ENCODE measurements around the gene HDAC11.

DNA sequence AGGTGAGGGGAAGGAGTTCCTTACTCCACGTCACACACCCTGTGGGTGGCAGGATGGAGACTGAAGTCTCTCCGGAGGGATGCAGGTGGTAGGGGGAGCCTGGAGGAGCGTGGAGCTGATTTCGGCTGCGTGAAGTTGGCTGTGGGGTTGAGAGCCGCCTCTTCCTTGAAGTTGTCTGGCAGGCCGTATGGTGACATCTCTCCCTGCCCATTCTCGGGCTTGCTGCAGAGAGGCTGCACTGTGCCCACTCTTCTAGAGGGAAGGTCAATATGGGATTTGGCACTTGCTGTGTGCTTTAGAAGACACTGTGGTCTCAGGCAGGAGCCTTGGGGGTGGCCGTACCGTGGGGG lies 55.4 kb downstream of the HDAC11 start:
- TF ChIP-seq, protein P1, sequence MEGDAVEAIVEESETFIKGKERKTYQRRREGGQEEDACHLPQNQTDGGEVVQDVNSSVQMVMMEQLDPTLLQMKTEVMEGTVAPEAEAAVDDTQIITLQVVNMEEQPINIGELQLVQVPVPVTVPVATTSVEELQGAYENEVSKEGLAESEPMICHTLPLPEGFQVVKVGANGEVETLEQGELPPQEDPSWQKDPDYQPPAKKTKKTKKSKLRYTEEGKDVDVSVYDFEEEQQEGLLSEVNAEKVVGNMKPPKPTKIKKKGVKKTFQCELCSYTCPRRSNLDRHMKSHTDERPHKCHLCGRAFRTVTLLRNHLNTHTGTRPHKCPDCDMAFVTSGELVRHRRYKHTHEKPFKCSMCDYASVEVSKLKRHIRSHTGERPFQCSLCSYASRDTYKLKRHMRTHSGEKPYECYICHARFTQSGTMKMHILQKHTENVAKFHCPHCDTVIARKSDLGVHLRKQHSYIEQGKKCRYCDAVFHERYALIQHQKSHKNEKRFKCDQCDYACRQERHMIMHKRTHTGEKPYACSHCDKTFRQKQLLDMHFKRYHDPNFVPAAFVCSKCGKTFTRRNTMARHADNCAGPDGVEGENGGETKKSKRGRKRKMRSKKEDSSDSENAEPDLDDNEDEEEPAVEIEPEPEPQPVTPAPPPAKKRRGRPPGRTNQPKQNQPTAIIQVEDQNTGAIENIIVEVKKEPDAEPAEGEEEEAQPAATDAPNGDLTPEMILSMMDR (IDR thresholded peaks at IDR 0.05), result no peak
- no peak for TF ChIP-seq EP300 (IDR thresholded peaks at IDR 0.05)
